ENCODE data around the gene RPS15. TPM values are rescaled to one million over a fixed set of nuclear protein-coding genes. Genes with fewer than 3 reads are reported as not detected.
A peak's percentile ranks its signal among the peaks of the same experiment; 100 is the strongest.

RPS15 gene
- total RNA-seq, 4 donors from 2014 or later: 4,239 to 4,988 (median 4,337) TPM

GRCh38 chr19:1467490-1468273 lies 29.5 kb downstream of the RPS15 start:
- 31 to 35% methylated on average over 16 to 75 of the region's 92 CpGs for WGBS, 2 donors
- H3K27me3 ChIP-seq: peaks cover 2 to 63% of the 10 kb centered on the region in 2 donors
- peak overlapping the region in 1 of 4 donors; percentile 10 for H3K4me3 ChIP-seq
- peaks cover 0 to 19% (median 0%) of the 10 kb centered on the region in 3 donors for H3K36me3 ChIP-seq
- TF ChIP-seq CTCF (IDR thresholded peaks at IDR 0.05) (no peak), POLR2A (IDR thresholded peaks at IDR 0.05) (no peak), EP300 (IDR thresholded peaks at IDR 0.05) (no peak)
- H3K9me3 ChIP-seq: no peaks in the 10 kb centered on the region
- no peak for DNase-seq (ENCODE audit: low spot score in 2 of 2)
- H3K4me1 ChIP-seq: peaks cover 0 to 71% (median 45%) of the 10 kb centered on the region in 4 donors
- H3K27ac ChIP-seq: no peak overlapping the region

GRCh38 chr19:1468274-1468820 lies 30.2 kb downstream of the RPS15 start:
- peaks cover 2 to 70% of the 10 kb centered on the region in 2 donors for H3K27me3 ChIP-seq
- H3K4me1 ChIP-seq: peaks cover 0 to 78% (median 45%) of the 10 kb centered on the region in 4 donors

GRCh38 chr19:1468821-1469254 lies 30.6 kb downstream of the RPS15 start:
- peak overlapping the region in 1 of 4 donors; percentile 28 for H3K27ac ChIP-seq
- H3K4me3 ChIP-seq: peak overlapping the region in 1 of 4 donors; percentile 50
- H3K27me3 ChIP-seq: peaks cover 2 to 75% of the 10 kb centered on the region in 2 donors
- no peak for DNase-seq (ENCODE audit: low spot score in 2 of 2)
- WGBS, 2 donors: 13 to 28% methylated on average over 8 to 19 of the region's 47 CpGs
- peaks cover 0 to 83% (median 45%) of the 10 kb centered on the region in 4 donors for H3K4me1 ChIP-seq
- H3K36me3 ChIP-seq: peaks cover 0 to 19% (median 0%) of the 10 kb centered on the region in 3 donors
- H3K9me3 ChIP-seq: no peaks in the 10 kb centered on the region
- TF ChIP-seq POLR2A (IDR thresholded peaks at IDR 0.05) (no peak), EP300 (IDR thresholded peaks at IDR 0.05) (no peak), CTCF (IDR thresholded peaks at IDR 0.05) (no peak)

More at GRCh38 chr19:1468274-1468820, 30.2 kb downstream of the RPS15 start:
- Histone ChIP-seq H3K9me3 (no peaks in the 10 kb centered on the region), H3K4me3 (peak overlapping the region in 1 of 4 donors; percentile 50), H3K27ac (peak overlapping the region in 1 of 4 donors; percentile 28), H3K36me3 (peaks cover 0 to 19% (median 0%) of the 10 kb centered on the region in 3 donors)
- no peak for DNase-seq (ENCODE audit: low spot score in 2 of 2)
- no peak for TF ChIP-seq POLR2A (IDR thresholded peaks at IDR 0.05)
- TF ChIP-seq EP300 (IDR thresholded peaks at IDR 0.05): no peak
- no peak for TF ChIP-seq CTCF (IDR thresholded peaks at IDR 0.05)
- WGBS, 2 donors: 31 to 35% methylated on average over 29 to 30 of the region's 49 CpGs

GRCh38 chr19:1469255-1470054 lies 31.3 kb downstream of the RPS15 start:
- Histone ChIP-seq H3K27me3 (peaks cover 2 to 80% of the 10 kb centered on the region in 2 donors), H3K4me3 (peak overlapping the region in 2 of 4 donors; percentile 43 to 50), H3K27ac (peak overlapping the region in 1 of 4 donors; percentile 28), H3K4me1 (peaks cover 0 to 89% (median 51%) of the 10 kb centered on the region in 4 donors), H3K9me3 (no peaks in the 10 kb centered on the region), H3K36me3 (peaks cover 0 to 23% (median 0%) of the 10 kb centered on the region in 3 donors)
- no peak for DNase-seq (ENCODE audit: low spot score in 2 of 2)
- 16% methylated on average over 21 of the region's 117 CpGs; no CpG with 5 or more reads in 1 of the 2 donors for WGBS, 2 donors
- TF ChIP-seq EP300 (IDR thresholded peaks at IDR 0.05) (no peak), POLR2A (IDR thresholded peaks at IDR 0.05) (no peak), CTCF (IDR thresholded peaks at IDR 0.05) (no peak)

All from tibial nerve (tissue), 4 donors.